Neuronal stem cell (in vitro differentiated cells): ENCODE measurements around the gene OR2H2.

ENCODE experiments used
- DNase-seq: peaks from one replicate; pipeline ENCODE4 v3.0.0-alpha.2; 2013; ENCODE audit warnings: low spot score
- H2AFZ ChIP-seq: one replicate; pipeline ENCODE4 v1.6.1; 2013; ENCODE audit warnings: mild to moderate bottlenecking, low read length, inconsistent platforms
- H2AK5ac ChIP-seq: 2 replicates; pipeline ENCODE4 v1.6.1; 2013; ENCODE audit warnings: low read depth, mild to moderate bottlenecking, inconsistent platforms, low read length, moderate library complexity, mixed read lengths
- H2BK120ac ChIP-seq: 2 replicates; pipeline ENCODE4 v1.6.1; 2013; ENCODE audit warnings: low read depth, mild to moderate bottlenecking, inconsistent platforms, low read length, moderate library complexity, mixed read lengths
- H2BK12ac ChIP-seq: one replicate; pipeline ENCODE4 v1.6.1; 2013; ENCODE audit warnings: low read length, inconsistent platforms
- H2BK15ac ChIP-seq: 2 replicates; pipeline ENCODE4 v1.6.1; 2013; ENCODE audit warnings: mild to moderate bottlenecking, low read length, inconsistent platforms, mixed read lengths
- H2BK5ac ChIP-seq: one replicate; pipeline ENCODE4 v1.6.1; 2013; ENCODE audit warnings: inconsistent platforms, mild to moderate bottlenecking, low read length, moderate library complexity
- H3K14ac ChIP-seq: one replicate; pipeline ENCODE4 v1.6.1; 2013; ENCODE audit warnings: low read length, inconsistent platforms
- H3K18ac ChIP-seq: 2 replicates; pipeline ENCODE4 v1.6.1; 2013; ENCODE audit warnings: low read length, inconsistent platforms
- H3K23ac ChIP-seq: 2 replicates; pipeline ENCODE4 v1.6.1; 2013; ENCODE audit warnings: low read depth, mild to moderate bottlenecking, mixed read lengths, low read length, inconsistent platforms; ENCODE audit not compliant: poor library complexity
- H3K27ac ChIP-seq: replicated peaks from 3 replicates; pipeline ENCODE4 v1.5.1; 2013; ENCODE audit warnings: low read length, inconsistent platforms
- H3K27me3 ChIP-seq, 3 experiments: 2 replicates each; pipeline ENCODE4 v1.6.1; 2013; ENCODE audit warnings: low read length in 3 of 3, mild to moderate bottlenecking in 2 of 3, inconsistent platforms in 1 of 3, low read depth in 1 of 3, mixed read lengths in 1 of 3, moderate library complexity in 1 of 3; ENCODE audit not compliant: control insufficient read depth in 3 of 3, insufficient read depth in 3 of 3
- H3K36me3 ChIP-seq, 2 donors: replicated peaks in 1 of 2; 2 replicates each; pipeline ENCODE4 v1.6.1; 2013; ENCODE audit warnings: low read length in 2 of 2; ENCODE audit not compliant: control insufficient read depth in 2 of 2, insufficient read depth in 2 of 2
- H3K4ac ChIP-seq: 2 replicates; pipeline ENCODE4 v1.6.1; 2013; ENCODE audit warnings: inconsistent platforms, mild to moderate bottlenecking, low read length, moderate library complexity
- H3K4me1 ChIP-seq, 2 donors: 1 replicate in 1 of 2; 2 replicates in 1 of 2; pipeline ENCODE4 v1.6.1; 2013; ENCODE audit warnings: low read length in 2 of 2, low read depth in 1 of 2; ENCODE audit not compliant: control insufficient read depth in 2 of 2, insufficient read depth in 1 of 2
- H3K4me2 ChIP-seq: one replicate; pipeline ENCODE4 v1.6.1; 2013; ENCODE audit warnings: mild to moderate bottlenecking, low read length, inconsistent platforms; ENCODE audit not compliant: insufficient read depth, poor library complexity, severe bottlenecking
- H3K4me3 ChIP-seq, 2 donors: 2 replicates each; pipeline ENCODE4 v1.5.1; 2013; ENCODE audit warnings: low read length in 2 of 2, mild to moderate bottlenecking in 2 of 2, inconsistent platforms in 1 of 2, moderate library complexity in 1 of 2
- H3K79me1 ChIP-seq: one replicate; pipeline ENCODE4 v1.6.1; 2013; ENCODE audit warnings: low read depth, mild to moderate bottlenecking, inconsistent platforms, low read length, moderate library complexity
- H3K9ac ChIP-seq: one replicate; pipeline ENCODE4 v1.6.1; 2013; ENCODE audit warnings: mild to moderate bottlenecking, low read depth, low read length, inconsistent platforms; ENCODE audit not compliant: poor library complexity
- H3K9me3 ChIP-seq, 2 donors: replicated peaks in 1 of 2; 2 replicates each; pipeline versions ENCODE3 to v1.6.1; 2013; ENCODE audit warnings: low read length in 2 of 2, mild to moderate bottlenecking in 2 of 2, inconsistent platforms in 1 of 2, low read depth in 1 of 2, mixed read lengths in 1 of 2, moderate library complexity in 1 of 2; ENCODE audit not compliant: control insufficient read depth in 2 of 2, insufficient read depth in 1 of 2
- H4K8ac ChIP-seq: one replicate; pipeline ENCODE4 v1.6.1; 2013; ENCODE audit warnings: low read depth, mild to moderate bottlenecking, inconsistent platforms, low read length, moderate library complexity
- H4K91ac ChIP-seq: one replicate; pipeline ENCODE4 v1.6.1; 2013; ENCODE audit warnings: low read length, low read depth, mild to moderate bottlenecking, inconsistent platforms; ENCODE audit not compliant: poor library complexity
- WGBS, 2 donors: extraction: QIAGEN DNeasy Blood & Tissue Kit; methylation state at CpG; one replicate each; pipeline ENCODE4 v1.1.7; 2013; ENCODE audit warnings: missing lambda C conversion rate in 2 of 2, mixed read lengths in 1 of 2; ENCODE audit not compliant: insufficient read length in 2 of 2, insufficient replicate concordance in 1 of 2; ENCODE audit errors: extremely low coverage in 2 of 2; 5-methylcytosine and 5-hydroxymethylcytosine counted together

Gene OR2H2

DNA sequence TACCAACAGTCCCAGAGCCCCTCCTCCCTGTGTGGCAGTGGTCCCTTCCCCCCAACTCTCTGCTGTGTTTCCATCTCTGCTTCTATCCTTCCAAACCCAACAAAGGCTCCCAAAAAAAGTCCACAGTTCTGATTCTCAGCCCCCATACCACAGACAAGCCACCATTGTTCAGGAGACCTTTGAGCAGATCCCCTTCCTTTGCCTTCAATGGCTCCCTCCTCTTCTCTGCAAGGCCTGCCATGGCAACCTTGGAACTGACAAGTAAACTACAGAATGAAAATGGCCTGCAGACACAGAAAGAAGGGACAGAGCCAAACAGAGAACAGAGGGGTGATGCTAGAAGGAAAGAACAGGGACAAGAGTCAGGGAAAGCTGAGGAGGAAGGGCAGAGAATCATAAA, 23.2 kb downstream of the OR2H2 start:
- Histone ChIP-seq H2BK12ac (no peak overlapping the region), H3K4me1 (peaks cover 6% of the 10 kb centered on the region in 2 donors), H3K4me3 (no peak overlapping the region), H3K79me1 (no peaks in the 10 kb centered on the region), H3K4ac (no peak overlapping the region), H4K91ac (no peak overlapping the region), H2BK15ac (no peak overlapping the region), H3K14ac (no peak overlapping the region), H3K9me3 (no peaks in the 10 kb centered on the region), H3K27me3 (no peaks in the 10 kb centered on the region), H2AFZ (no peak overlapping the region), H3K18ac (no peak overlapping the region), H2BK5ac (no peak overlapping the region), H2BK120ac (no peak overlapping the region), H4K8ac (no peak overlapping the region), H2AK5ac (no peak overlapping the region), H3K9ac (no peak overlapping the region), H3K36me3 (peaks cover 68 to 99% of the 10 kb centered on the region in 2 donors), H3K23ac (no peak overlapping the region), H3K27ac (no peak overlapping the region), H3K4me2 (no peak overlapping the region)
- DNase-seq, result no peak

- Histone ChIP-seq H2BK120ac (no peak overlapping the region), H4K91ac (no peak overlapping the region), H3K4ac (no peak overlapping the region), H2BK15ac (no peak overlapping the region), H3K14ac (no peak overlapping the region), H4K8ac (no peak overlapping the region), H2AFZ (no peak overlapping the region), H3K4me3 (no peak overlapping the region), H3K4me1 (peaks cover 0 to 2% of the 10 kb centered on the region in 2 donors), H3K27me3 (no peaks in the 10 kb centered on the region), H2BK5ac (no peak overlapping the region), H3K79me1 (no peaks in the 10 kb centered on the region), H3K9ac (no peak overlapping the region), H3K9me3 (no peaks in the 10 kb centered on the region), H3K4me2 (no peak overlapping the region), H2BK12ac (no peak overlapping the region), H3K27ac (no peak overlapping the region), H3K18ac (no peak overlapping the region), H3K36me3 (peaks cover 59 to 99% of the 10 kb centered on the region in 2 donors), H3K23ac (no peak overlapping the region), H2AK5ac (no peak overlapping the region)
- WGBS, 2 donors, result no CpG with 5 or more reads among the region's 4 CpGs
- no peak for DNase-seq
These were observed 25.6 kb downstream of the OR2H2 start for GRCh38 chr6:29610540-29610939.

DNA sequence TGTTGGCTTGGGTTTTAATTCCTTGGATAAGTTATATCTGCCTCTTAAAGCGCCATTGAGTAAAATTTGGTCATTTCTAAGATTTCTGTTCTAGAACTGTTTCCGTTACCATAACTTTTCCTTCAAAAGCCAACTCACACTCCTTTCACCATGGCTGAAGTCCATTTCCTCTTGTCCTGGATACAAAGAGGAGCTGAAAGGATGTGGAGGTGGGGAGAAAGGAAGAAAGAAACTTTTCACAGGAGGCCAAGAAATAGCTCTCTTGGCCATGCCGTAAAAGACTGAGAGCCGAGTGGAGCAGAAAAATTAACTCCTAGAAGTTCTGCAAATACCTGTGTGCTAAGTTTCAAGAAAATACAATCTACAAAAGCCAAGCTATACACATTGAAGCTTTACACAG, 26.5 kb downstream of the OR2H2 start:
- no peak overlapping the region for H3K4ac ChIP-seq
- H2BK5ac ChIP-seq, result no peak overlapping the region
- no peaks in the 10 kb centered on the region for H3K27me3 ChIP-seq
- H2AK5ac ChIP-seq, result no peak overlapping the region
- H3K14ac ChIP-seq, result no peak overlapping the region
- H2BK15ac ChIP-seq, result no peak overlapping the region
- no peak overlapping the region for H3K23ac ChIP-seq
- no peak overlapping the region for H2BK120ac ChIP-seq
- no peak overlapping the region for H3K4me2 ChIP-seq
- DNase-seq, result no peak
- H3K36me3 ChIP-seq, result peaks cover 50 to 97% of the 10 kb centered on the region in 2 donors
- no peak overlapping the region for H3K4me3 ChIP-seq
- peaks cover 0 to 2% of the 10 kb centered on the region in 2 donors for H3K4me1 ChIP-seq
- H3K79me1 ChIP-seq, result no peaks in the 10 kb centered on the region
- H4K8ac ChIP-seq, result no peak overlapping the region
- H3K27ac ChIP-seq, result peak overlapping the region; percentile 16
- H2AFZ ChIP-seq, result no peak overlapping the region
- H3K9ac ChIP-seq, result no peak overlapping the region
- no peak overlapping the region for H4K91ac ChIP-seq
- no peaks in the 10 kb centered on the region for H3K9me3 ChIP-seq
- H3K18ac ChIP-seq, result no peak overlapping the region
- H2BK12ac ChIP-seq, result no peak overlapping the region
- WGBS, 2 donors, result no CpG with 5 or more reads among the region's 4 CpGs

DNA sequence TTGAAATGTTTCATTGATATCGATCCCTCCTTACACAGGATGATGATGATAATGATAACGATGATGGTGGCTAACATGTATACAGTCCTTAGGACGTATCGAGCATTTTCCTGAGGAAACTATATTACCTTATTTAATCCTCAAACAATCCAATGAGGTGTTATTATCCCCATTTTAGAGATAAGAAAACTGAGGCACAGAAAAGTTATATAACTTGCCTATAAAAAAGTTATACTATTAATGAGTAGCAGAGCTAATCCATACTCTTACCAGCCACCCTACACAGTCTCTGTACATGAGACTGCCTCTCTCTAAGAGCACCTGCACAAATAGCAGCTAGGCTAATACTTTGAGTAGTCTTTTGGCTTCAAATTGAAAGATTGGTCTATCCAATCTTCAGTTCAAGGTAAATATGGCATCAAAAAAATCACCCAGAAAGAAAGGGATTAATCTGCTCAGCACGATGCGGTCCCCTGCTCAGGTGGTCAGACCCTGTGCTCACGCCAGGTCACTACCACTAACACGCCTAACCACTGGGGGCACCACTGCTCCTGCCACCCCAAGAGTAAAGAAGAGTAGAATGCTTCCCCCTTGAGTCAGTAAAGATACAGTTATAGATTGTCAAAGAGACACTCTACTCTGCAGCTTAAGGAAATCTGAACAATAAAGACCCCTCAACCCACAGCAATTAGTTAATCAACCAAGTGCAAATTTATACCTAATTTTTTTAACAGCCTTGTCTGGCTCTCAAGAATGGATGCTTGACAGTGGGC, 33.0 kb downstream of the OR2H2 start:
- WGBS, 2 donors, result no CpG with 5 or more reads among the region's 8 CpGs
- Histone ChIP-seq H2AFZ (no peak overlapping the region), H3K27ac (no peak overlapping the region), H3K14ac (no peak overlapping the region), H2AK5ac (no peak overlapping the region), H3K4ac (no peak overlapping the region), H3K4me2 (no peak overlapping the region), H3K79me1 (peaks cover 3% of the 10 kb centered on the region), H3K27me3 (no peaks in the 10 kb centered on the region), H3K18ac (no peak overlapping the region), H3K4me3 (no peak overlapping the region), H3K36me3 (peaks cover 35 to 96% of the 10 kb centered on the region in 2 donors), H3K23ac (no peak overlapping the region), H3K4me1 (peaks cover 11 to 18% of the 10 kb centered on the region in 2 donors), H3K9ac (no peak overlapping the region), H3K9me3 (peaks cover 0 to 5% of the 10 kb centered on the region in 2 donors), H2BK15ac (no peak overlapping the region), H2BK5ac (no peak overlapping the region), H4K8ac (no peak overlapping the region), H2BK12ac (no peak overlapping the region), H4K91ac (no peak overlapping the region), H2BK120ac (no peak overlapping the region)
- DNase-seq, result no peak
